ENCODE data around the gene MYO1A.
"Not testable (repeated sequence)": the region's sequence is repeated elsewhere in the genome, so short reads cannot be mapped to it uniquely, and the experiment has no call there.

The MYO1A gene

GRCh38 chr12:57018906-57019305, 31.0 kb downstream of the MYO1A start:
- DNase-seq = no peak

GRCh38 chr12:57018353-57018752, 31.6 kb downstream of the MYO1A start:
- DNase-seq = not testable (repeated sequence)

GRCh38 chr12:57016348-57016747, 33.6 kb downstream of the MYO1A start, which contains the start of gene TAC3:
TAC3 (minus strand) TSS chr12:57016529; CDS start chr12:57015797, 732 bp downstream.
- no peak for DNase-seq

GRCh38 chr12:57012600-57013465, 37.1 kb downstream of the MYO1A start:
- DNase-seq = no peak

- DNase-seq = no peak
Observed at GRCh38 chr12:57011438-57012424, 38.2 kb downstream of the MYO1A start.

- DNase-seq = no peak
Observed at GRCh38 chr12:57010627-57011247, 39.2 kb downstream of the MYO1A start.

GRCh38 chr12:57009949-57010626, 39.8 kb downstream of the MYO1A start:
- no peak for DNase-seq

GRCh38 chr12:57008178-57008577, 41.8 kb downstream of the MYO1A start:
- DNase-seq = peak in 3 of 58 donors; percentile 4 to 41 (median 41)

GRCh38 chr12:57006809-57007475, 43.0 kb downstream of the MYO1A start:
- DNase-seq = no peak

- peak in 44 of 58 donors; percentile 5 to 69 (median 44) for DNase-seq
Observed at GRCh38 chr12:57005980-57006808, 43.7 kb downstream of the MYO1A start, which contains the start of gene ZBTB39. ZBTB39 (minus strand) TSS chr12:57006546; CDS start chr12:57004917, 1,629 bp downstream.

- DNase-seq = no peak
Observed at GRCh38 chr12:57004651-57005050, 45.3 kb downstream of the MYO1A start.

- DNase-seq = no peak
Observed at GRCh38 chr12:57003395-57003794, 46.5 kb downstream of the MYO1A start.

- peak in 17 of 58 donors; percentile 3 to 58 (median 13) for DNase-seq
Observed at GRCh38 chr12:57001448-57001906, 48.5 kb downstream of the MYO1A start.

- DNase-seq = no peak
Observed at GRCh38 chr12:57000393-57000792, 49.5 kb downstream of the MYO1A start.

GRCh38 chr12:56999456-56999855, 50.5 kb downstream of the MYO1A start:
- DNase-seq = no peak

GRCh38 chr12:56998981-56999380, 50.9 kb downstream of the MYO1A start:
- no peak for DNase-seq

GRCh38 chr12:56998316-56998715, 51.6 kb downstream of the MYO1A start:
- no peak for DNase-seq

- no peak for DNase-seq
Observed at GRCh38 chr12:56996793-56997545, 53.0 kb downstream of the MYO1A start.

Measured in anterior cingulate cortex (tissue), 58 donors.